GM19043 (cell line): ENCODE measurements around the gene NGDN.

Experiments
- ATAC-seq: cut with Tn5 transposase; IDR thresholded peaks from one replicate; pipeline ENCODE4 v1.9.1; 2021; ENCODE audit warnings: low read depth; ENCODE audit not compliant: unreplicated experiment

Gene NGDN

GRCh38 chr14:23468704-23469126 lies 788 bp upstream of the NGDN start:
- no peak for ATAC-seq

DNA sequence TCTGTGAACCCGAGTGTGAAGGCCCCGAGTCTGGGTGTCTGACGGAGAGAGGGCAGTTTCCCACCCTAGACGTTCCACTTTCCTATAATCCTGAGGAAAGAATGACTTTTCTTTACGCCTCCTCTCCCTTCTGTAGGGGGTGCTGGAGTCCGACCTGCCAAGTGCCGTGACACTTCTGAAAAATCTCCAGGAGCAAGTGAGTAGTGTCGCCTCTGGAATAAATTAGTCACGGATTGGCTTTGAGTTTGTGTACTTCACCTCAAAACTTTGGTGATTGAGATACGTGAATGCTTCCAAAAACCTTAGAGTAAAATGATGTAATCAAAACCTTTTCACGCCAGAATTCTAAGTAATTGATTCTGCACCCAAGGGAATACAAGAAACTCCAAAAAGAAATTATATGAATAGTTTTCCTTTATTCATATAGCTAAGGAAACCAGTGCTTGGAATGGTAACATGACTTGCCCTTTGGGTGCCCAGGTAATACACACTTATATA lies 452 bp downstream of the NGDN start:
- no peak for ATAC-seq

DNA sequence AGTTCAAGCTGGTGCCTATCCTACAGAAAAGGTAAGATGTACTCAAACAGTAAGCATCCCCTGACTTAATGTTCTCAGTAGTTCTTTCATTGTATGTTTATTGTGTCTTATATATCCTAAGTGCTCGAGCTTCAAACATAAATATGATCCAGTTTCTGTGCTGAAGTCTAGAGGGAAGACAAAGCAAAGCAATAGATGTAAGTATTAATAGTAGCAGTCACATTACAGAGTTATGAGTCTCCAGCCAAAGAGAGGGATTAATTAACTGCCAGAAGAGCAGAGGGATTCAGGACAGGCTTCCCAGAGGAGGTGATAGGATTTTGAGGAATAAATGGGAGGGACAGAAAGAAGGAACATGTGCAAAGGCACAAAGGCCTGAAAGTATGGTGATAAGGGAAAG lies 1.4 kb downstream of the NGDN start:
- ATAC-seq: no peak

GRCh38 chr14:23478109-23478759 lies 8.7 kb downstream of the NGDN start:
- ATAC-seq: no peak

DNA sequence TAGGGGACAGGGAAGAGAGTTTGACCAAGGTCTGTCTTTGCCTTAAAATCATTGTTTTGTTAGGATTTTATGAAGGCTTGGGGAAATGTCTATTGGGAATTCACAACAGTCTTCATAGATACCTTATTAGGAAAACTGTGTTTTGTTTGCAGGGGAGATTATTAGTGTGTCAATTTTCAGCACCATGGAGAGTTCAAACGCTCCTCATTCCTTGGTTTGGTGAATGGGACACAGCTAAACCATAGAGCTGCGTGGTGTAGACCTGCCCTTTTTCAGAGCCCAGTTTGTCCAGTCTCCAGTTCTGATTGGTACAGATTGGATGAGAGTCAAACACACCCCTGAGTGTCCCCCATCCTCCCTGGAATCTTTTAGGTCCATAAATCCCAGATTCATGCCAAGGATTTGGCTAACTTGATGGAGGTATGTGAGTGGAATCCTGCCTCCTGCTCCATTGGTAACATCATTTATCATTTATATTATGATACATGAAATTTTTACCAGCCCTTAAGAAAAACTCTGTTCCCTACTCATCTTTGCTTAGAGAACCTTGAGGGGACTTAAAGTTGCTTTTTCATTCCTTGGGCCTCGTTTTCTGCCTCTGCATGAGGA lies 12.0 kb downstream of the NGDN start:
- no peak for ATAC-seq

DNA sequence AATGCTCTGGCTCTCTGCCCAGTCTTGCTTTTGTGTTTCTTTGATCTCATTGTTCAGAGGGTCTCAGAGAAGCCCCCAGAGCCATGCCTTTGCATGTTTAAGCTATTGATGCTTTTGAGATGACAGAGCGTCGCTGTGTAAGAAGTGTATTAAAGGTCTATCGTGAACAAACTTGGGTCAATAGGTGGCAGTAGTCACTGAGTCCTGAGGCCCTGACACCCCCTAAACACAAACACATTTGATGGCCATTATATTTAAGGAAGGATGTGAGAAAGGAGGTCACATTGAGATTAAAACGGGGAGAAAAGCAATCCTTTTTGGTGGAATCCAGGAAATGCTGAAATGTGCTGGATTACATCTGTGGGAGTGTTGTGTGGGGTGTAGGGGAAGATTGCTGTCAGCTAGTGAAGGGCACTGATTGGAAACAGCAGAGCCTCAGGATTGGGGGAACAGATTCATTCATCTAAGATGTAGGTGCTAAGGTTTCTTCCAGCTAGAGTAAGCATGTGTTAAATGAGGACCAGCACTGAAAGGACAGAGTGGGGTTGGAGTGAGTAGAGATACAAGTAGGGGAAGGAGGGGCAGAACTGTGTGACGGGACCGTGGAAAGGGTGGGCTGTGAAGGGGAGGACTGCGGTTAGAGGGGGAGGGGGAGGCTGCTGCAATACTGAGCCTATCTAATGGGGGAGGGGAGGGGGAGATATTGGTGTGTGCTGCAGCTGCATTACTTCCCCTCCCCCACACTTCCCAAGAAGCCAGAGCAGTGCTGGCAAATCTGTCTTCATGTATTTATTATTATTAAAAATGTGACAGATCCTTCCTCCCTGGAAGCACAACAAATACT lies 12.7 kb downstream of the NGDN start:
- ATAC-seq: no peak

- no peak for ATAC-seq
Observed at GRCh38 chr14:23482823-23483148, 13.3 kb downstream of the NGDN start.

DNA sequence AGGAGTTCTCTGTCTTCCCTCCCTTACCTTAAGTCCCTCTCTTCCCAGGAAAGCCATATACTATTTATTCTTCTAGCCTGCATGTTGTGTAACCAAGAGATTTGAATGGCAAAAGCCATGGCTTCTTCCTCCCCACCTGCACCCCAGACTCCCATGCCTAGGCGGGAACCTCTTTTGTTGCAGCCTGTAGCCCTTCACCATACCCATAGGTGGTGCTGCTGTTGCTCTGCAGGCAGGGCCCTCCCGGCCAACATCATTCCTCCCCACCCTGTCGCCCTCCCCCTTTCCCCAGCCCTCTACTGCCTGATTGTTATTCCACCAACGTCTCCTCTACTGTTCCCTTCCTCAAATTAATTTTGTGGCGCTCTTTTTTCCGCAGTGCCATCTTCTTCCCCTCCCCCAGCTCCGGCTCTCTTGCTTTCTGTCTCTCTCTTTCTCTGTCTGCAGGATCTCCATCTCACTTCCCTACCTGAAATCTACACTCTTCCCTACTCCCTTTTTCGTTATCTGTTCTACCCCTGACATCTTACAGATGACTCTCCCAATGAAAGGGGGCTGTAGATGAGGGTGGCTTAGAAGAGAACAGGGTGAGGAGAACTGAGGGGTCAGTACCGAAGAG lies 13.8 kb downstream of the NGDN start:
- ATAC-seq: no peak

- ATAC-seq: no peak
Observed at GRCh38 chr14:23485326-23485725, 15.8 kb downstream of the NGDN start.

GRCh38 chr14:23486036-23486435 lies 16.5 kb downstream of the NGDN start:
- ATAC-seq: no peak

DNA sequence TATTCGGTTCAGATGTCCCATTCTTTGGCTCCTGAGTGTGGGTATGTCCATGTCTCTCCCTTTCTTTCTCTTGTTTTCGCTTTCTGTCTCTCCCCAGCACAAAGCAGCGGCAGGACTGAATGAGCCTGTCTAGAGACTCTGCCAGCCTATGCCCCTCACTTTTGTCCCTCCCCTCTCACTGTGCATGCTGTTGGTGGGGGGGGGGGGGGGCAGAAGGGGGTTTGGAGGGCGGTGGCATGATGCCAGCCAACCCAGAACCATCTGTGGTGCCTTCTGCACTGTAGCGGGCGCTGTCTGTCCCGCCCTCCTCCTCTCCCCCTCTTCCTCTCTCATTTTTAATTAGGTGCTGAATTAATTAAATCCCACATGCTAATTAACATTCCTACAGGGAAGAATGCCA lies 17.7 kb downstream of the NGDN start:
- ATAC-seq: no peak

DNA sequence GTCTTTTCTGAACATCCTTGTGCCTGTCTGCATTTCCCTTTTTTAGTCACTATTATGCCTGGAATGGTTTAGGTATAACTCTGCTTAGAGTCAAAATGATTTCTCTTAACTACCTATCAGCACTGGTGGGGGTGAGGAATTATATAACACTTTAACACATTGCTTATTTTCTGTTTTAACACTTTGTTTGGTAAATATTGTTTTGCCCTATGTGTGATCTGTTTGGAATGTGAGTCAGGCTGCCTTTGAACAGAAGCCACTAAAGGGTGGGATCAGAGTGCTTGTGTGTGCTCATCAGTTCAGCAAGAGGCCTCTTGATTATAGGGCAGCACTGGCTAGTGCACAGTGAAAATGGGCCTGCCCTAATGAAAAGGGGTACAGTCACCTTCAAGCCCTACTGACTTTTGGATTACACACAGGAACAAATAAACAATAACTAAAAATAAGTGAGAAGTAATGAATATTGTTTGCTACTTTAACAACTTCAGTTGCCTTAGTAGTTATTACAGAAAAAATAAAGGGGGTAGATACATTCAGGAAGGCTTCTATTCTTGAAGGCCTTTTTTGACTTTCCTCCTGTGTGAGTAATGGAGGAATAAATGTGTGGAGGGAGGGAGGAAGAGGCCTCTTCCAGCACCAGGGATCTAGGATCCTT lies 23.2 kb downstream of the NGDN start:
- no peak for ATAC-seq

- no peak for ATAC-seq
Observed at GRCh38 chr14:23494223-23494622, 24.7 kb downstream of the NGDN start.

DNA sequence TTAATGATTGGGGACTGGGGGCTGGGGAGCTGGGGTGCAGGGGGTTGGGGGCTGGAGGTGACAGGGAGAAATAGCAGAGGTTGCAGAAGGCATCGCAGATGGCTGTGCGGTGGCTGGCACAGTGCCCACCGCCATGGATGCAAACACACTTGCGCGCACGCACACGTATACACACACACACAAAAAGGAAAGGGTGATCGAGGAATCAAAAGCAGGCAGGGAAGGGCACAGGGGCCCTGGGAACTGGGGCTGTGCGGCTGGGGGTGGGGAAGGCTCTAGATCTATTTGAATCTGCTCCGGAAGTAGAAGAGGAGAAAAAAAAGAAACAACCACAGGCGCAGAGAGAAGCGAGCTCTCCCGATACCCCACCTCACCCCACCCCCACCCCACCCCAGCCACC lies 42.7 kb downstream of the NGDN start:
- no peak for ATAC-seq

DNA sequence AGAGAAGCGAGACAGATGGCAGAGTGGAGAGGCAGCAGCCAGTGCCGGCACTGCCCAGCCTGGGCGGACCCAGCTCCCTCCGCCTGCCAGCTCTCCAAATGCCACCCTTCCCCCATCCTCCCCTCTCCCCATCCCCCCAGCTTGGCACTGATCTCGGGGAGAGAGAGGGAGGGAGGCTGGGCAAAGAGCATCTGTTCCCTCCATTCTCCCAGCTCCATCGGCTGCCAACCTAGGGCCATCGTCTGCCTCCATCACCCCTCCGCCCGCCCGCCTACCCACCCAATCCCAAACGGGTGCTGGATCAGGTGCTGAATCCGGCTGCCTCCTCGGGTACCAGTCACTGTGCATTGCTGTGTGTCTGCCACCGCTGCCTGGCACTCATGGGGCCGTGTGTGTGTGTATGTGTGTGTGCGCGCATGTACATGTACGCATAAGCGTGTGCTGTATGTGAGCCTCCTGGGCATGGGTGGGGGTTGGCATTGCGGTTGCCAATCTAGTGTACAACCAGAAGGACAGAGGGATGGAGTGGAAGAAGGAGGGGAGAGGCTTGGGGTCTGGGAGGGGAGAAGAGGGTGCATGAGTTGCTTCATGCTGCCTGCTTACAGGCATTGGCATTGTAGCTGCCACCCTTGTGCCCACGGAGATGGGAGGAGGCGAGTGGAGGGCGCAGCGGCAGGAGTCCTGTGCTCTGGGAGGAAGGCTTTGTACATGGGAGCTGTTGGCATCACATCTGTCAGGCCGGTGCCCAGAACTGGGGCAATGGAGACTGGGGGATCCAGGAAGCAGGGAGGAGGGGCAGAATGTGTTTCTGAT lies 43.7 kb downstream of the NGDN start:
- no peak for ATAC-seq

- ATAC-seq: no peak
Observed at GRCh38 chr14:23513818-23514643, 44.5 kb downstream of the NGDN start.

- no peak for ATAC-seq
Observed at GRCh38 chr14:23514644-23514957, 45.1 kb downstream of the NGDN start.

DNA sequence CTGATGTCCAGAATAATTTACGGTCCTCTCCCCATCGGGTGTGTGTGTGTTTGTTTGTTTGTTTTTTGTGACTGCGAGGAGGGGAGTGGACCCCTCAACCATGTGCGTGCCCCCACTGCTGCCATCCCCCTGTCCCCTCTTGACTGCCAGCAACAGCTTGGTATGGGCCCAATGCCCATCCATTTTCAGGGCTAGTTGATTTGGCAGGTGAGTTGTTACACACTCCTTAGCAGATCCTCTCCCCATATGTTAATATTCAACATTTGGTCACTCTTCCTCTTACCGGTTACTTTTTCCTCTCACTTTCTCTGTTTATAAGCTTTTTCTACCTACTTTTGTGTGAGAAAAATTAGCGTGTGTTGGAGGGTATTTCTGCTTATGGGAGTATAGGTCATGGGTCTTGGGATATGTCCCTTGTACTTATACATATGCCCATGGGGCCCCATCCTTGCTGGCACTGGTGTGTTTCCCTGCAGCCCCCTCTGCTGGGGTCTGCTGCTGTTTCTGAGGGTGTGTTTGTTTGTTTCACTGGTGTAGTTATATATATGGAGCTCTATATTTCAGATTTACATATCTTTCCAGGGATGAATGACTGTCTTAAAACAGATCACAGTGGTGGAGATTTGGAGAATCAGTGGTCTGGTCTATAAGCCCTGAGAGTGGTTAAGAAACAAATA lies 48.3 kb downstream of the NGDN start:
- ATAC-seq: no peak

DNA sequence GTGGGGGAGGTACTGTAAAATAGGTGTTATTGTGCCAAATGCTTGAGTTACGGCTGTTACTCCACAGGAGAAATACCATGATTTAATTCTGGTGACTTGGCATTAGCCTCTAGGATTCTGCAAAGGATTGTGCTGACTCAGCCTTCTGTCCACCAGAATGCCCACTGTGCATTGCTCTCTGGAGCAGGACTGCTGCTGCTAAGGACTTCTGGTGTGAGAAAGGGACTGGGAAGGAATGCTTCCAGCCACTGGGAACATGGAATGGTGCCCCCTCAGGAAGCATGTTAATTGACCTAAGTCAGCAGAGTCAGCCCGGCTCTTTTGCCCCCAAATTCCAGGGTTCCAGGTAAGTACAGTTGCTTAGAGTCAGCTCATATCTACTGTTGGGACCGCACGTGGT lies 49.2 kb downstream of the NGDN start:
- no peak for ATAC-seq
